Omental fat pad (tissue), 4 donors: ENCODE results near the gene GP5. TPM values are rescaled to one million over a fixed set of nuclear protein-coding genes. Genes with fewer than 3 reads are reported as not detected.

Experiments used
- ATAC-seq: fragments of 150-250 bp; one replicate; pipeline ENCODE4 v1.9.1; 2016; ENCODE audit warnings: mild to moderate bottlenecking, moderate library complexity; ENCODE audit not compliant: low FRiP score
- DNase-seq: peaks from one replicate; pipeline ENCODE4 v3.0.0-alpha.2; 2019; ENCODE audit warnings: low spot score
- total RNA-seq, 4 donors: library from RNA; depleted of rRNA; stranded (reverse); fragments of >200 nt; gene quantifications; one replicate each; pipeline ENCODE4 v1.1.0, GENCODE V29; 2016
- TF ChIP-seq, protein P1 (sequence below), 3 donors: fragments of 450-650 bp; IDR thresholded peaks; one replicate each; pipeline ENCODE4 v1.5.1; 2016 to 2017; ENCODE audit warnings: antibody characterized with exemption in 3 of 3, mild to moderate bottlenecking in 3 of 3, moderate library complexity in 2 of 3

The GP5 gene
- total RNA-seq, 4 donors from 2014 or later: 0.19 to 0.96 TPM; not detected in 2

DNA sequence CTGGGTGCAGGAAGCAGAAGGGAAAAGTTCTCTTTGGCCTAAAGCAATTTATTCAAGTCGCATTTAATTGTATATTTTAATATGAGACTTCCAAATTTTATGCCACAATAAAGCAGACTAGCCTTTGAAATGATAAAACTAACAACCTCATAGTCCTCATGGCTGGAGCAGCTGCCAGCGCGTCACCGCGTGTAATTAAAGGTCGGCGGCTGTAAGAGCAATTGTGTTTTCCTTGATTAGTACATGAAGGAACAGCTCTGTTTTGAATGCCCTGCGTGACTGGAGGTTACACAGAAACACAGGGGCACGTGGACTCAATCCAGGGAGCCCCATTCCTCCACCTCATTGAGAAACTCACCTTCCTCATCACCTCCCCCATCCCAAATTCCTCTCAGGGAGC is 19.4 kb downstream of the GP5 start:
- DNase-seq (no peak), ATAC-seq (no peak)
- TF ChIP-seq, protein P1, sequence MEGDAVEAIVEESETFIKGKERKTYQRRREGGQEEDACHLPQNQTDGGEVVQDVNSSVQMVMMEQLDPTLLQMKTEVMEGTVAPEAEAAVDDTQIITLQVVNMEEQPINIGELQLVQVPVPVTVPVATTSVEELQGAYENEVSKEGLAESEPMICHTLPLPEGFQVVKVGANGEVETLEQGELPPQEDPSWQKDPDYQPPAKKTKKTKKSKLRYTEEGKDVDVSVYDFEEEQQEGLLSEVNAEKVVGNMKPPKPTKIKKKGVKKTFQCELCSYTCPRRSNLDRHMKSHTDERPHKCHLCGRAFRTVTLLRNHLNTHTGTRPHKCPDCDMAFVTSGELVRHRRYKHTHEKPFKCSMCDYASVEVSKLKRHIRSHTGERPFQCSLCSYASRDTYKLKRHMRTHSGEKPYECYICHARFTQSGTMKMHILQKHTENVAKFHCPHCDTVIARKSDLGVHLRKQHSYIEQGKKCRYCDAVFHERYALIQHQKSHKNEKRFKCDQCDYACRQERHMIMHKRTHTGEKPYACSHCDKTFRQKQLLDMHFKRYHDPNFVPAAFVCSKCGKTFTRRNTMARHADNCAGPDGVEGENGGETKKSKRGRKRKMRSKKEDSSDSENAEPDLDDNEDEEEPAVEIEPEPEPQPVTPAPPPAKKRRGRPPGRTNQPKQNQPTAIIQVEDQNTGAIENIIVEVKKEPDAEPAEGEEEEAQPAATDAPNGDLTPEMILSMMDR (IDR thresholded peaks at IDR 0.05): no peak

DNA sequence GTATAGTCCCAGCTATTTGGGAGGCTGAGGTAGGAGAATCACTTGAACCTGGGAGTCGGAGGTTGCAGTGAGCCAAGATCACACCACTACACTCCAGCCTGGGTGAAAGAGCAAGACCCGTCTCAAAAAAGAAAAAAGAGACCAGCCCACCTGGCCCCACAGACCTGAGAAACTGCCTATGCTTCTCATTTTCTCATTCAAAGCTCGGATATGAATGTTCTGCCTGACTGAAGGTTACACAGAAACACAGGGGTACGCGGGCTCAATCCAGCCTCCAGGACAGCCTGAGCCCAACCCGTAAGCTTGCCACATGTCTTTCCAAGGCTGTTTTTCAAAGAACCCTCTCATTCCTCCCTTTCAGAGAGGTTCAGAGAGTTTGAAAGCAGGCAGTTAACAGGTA is 19.8 kb downstream of the GP5 start:
- TF ChIP-seq, protein P1 (IDR thresholded peaks at IDR 0.05): no peak
- DNase-seq: no peak
- ATAC-seq: no peak

DNA sequence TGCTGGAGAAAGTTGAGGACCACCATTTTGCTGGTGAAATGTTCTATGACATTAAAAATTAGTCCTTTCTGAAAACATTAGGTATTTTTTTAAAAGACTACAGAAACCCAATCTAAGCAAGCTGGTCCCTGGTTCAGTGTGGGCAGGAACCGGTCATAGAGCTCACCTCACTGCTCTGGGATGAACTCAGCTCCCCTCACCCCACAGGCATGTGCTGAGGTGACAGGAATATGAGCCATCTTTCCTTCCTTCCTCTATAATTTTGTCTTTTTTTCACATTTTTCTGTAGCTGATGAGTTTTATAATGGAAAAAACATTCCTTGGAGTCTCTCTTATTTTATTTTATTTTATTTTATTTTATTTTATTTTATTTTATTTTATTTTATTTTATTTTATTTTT is 21.4 kb downstream of the GP5 start:
- TF ChIP-seq, protein P1 (IDR thresholded peaks at IDR 0.05): no peak
- DNase-seq: no peak
- ATAC-seq: no peak

DNA sequence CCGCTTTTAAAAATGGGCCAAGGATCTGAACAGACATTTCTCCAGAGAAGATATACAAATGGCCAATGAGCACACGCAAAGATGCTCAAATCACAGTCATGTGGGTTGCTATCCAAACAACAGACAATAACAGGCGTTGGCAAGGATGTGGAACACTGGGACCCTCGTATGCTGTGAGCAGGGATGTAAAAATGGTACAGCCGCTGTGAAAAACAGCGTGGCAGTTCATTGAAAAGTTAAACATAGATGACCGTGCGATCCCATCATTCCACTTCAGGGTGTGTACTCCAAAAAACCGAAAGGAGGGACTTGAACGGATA is 22.9 kb downstream of the GP5 start:
- ATAC-seq (no peak), DNase-seq (no peak)
- TF ChIP-seq, protein P1 (IDR thresholded peaks at IDR 0.05): no peak

DNA sequence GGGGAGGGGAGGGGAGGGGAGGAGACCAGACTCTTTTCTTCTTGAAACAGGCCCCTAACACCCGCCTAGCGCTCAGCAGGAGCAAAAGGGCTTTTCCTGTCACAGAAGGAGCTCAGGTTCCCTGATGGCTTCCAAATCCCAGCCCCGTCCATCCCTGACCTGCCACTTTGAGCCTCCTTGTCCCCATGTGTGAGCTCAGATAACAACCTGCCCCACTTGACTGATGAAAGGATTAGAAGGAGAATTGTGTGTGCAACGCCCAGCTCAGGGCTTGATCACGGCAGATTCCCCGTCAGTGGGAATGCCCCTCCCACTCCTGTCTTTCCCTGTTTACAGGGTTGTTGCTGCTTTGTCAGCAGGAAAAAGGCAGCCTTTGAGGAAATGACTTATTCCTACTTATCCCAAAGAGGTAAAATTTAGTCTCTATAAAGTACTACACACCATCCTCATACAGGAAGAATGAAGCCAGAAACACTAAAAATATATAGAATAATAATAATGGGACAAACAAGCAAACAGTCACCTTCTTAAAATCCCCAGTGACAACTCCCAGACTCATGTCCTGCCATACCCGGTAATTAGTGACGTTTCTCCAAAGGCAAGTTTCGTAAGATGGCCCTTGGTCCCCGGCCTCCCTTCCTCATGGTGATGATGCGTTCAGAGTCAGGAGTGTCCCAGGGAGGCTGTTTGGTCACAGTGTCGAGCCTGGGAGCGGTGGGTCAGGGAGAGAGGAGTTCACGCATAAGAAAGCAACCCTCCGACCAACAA is 23.4 kb downstream of the GP5 start:
- ATAC-seq: no peak
- TF ChIP-seq, protein P1 (IDR thresholded peaks at IDR 0.05): no peak

DNA sequence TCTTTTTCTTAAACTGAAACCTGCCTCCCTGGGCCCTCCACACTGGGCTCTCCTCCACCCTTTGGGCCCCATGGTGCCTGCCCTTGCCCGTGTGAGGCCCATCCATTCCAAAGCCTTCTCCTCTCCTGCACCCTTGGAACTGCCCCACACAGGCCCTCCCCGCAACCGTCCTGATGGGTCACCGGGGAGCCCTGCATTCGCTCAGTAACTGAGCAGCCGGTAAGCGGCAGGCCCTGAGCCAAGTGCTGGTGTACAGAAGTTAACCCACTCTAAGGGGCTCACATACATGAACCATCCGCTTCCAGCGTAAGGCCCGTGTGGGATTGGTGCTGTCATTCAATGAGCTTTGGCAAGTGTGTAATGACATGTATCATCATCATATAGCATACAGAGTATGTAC is 24.1 kb downstream of the GP5 start:
- ATAC-seq (no peak), DNase-seq (no peak)
- TF ChIP-seq, protein P1 (IDR thresholded peaks at IDR 0.05): no peak

More for the DNA sequence above, 23.4 kb downstream of the GP5 start:
- no peak for DNase-seq

DNA sequence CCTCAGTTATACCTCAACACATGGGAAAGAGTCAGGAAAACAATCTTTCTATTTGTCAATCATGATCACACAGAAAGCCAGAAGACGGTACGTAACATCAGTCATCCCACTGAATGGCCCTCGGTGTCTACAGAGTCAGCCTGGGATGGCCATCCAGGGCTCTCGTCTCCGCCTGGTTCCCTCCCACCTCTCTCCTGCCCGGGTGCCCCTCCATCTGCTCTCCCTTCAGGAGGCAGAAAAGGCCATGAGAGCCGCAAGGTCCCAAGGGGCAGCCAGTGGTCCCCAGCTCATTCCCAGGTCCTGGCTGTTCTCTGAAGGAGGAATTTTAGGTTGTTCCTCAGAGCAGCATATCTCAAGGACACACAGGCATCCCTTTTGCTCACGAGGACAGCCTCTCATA is 25.2 kb downstream of the GP5 start:
- ATAC-seq (no peak), DNase-seq (no peak)
- TF ChIP-seq, protein P1 (IDR thresholded peaks at IDR 0.05): no peak
